HepG2 (cell line): Measurements from ENCODE around the gene ATOSB. TPM values are rescaled to one million over a fixed set of nuclear protein-coding genes. Genes with fewer than 3 reads are reported as not detected.

Experiments
- ATF1 ChIP-seq: IDR thresholded peaks from 2 replicates; pipeline ENCODE4 v1.6.1; 2016; ENCODE audit warnings: mild to moderate bottlenecking, control low read depth
- ATM ChIP-seq: fragments of 450-650 bp; IDR thresholded peaks from 2 replicates; pipeline ENCODE4 v1.7.1; 2017; ENCODE audit warnings: mild to moderate bottlenecking, borderline replicate concordance
- CAMTA2 ChIP-seq: sonication (generic); formaldehyde crosslinking; IDR thresholded peaks from 2 replicates; pipeline ENCODE4 v1.4.0; 2020; ENCODE audit warnings: mild to moderate bottlenecking, missing genetic modification reagents, borderline replicate concordance
- CBX2 ChIP-seq, 2 experiments: fragments of 200-600 bp in 1 of 2; sonication (generic); formaldehyde crosslinking in 1 of 2; IDR thresholded peaks; 2 replicates each; pipeline versions ENCODE4 v1.7.0 to v1.8.1; 2018 to 2022; ENCODE audit warnings: low read depth in 2 of 2, low read length in 1 of 2, mild to moderate bottlenecking in 1 of 2, missing genetic modification reagents in 1 of 2
- CBX5 ChIP-seq: sonication (generic); formaldehyde crosslinking; IDR thresholded peaks from 2 replicates; pipeline ENCODE4 v1.4.0; 2020; ENCODE audit warnings: missing genetic modification reagents, borderline replicate concordance
- ISL2 ChIP-seq: sonication (generic); formaldehyde crosslinking; IDR thresholded peaks from 2 replicates; pipeline ENCODE4 v1.5.0; 2020; ENCODE audit warnings: missing genetic modification reagents
- KDM5A ChIP-seq: fragments of 200-600 bp; sonication (generic); IDR thresholded peaks from 2 replicates; pipeline ENCODE4 v1.7.0; 2018; ENCODE audit warnings: antibody characterized with exemption, mild to moderate bottlenecking, low read length, borderline replicate concordance
- LCORL ChIP-seq, 2 experiments: fragments of 450-650 bp in 1 of 2; sonication (generic) in 1 of 2; formaldehyde crosslinking in 1 of 2; IDR thresholded peaks; 2 replicates each; pipeline versions ENCODE4 v1.5.0 to v1.6.1; 2017 to 2020; ENCODE audit warnings: antibody characterized with exemption in 1 of 2, missing genetic modification reagents in 1 of 2
- RBM22 ChIP-seq: fragments of 200-400 bp; formaldehyde crosslinking; optimal IDR thresholded peaks from 2 replicates; pipeline ENCODE3; 2017; ENCODE audit warnings: mild to moderate bottlenecking, low read length, moderate library complexity
- SAP130 ChIP-seq: IDR thresholded peaks from 2 replicates; pipeline ENCODE4 v1.6.1; 2016; ENCODE audit warnings: low read depth
- TARDBP ChIP-seq: sonication (generic); formaldehyde crosslinking; IDR thresholded peaks from 2 replicates; pipeline ENCODE4 v1.8.0; 2022; ENCODE audit warnings: mild to moderate bottlenecking, missing genetic modification reagents
- ZFP82 ChIP-seq: sonication (generic); formaldehyde crosslinking; IDR thresholded peaks from 2 replicates; pipeline ENCODE4 v1.5.1; 2020; ENCODE audit warnings: mild to moderate bottlenecking, missing genetic modification reagents, borderline replicate concordance
- ZKSCAN1 ChIP-seq: fragments of 150-350 bp; IDR thresholded peaks from 2 replicates; pipeline ENCODE4 v1.6.1; 2014; ENCODE audit warnings: low read length
- ZNF207 ChIP-seq: fragments of 450-650 bp; IDR thresholded peaks from 2 replicates; pipeline ENCODE4 v1.6.1; 2016; ENCODE audit warnings: antibody characterized with exemption, borderline replicate concordance
- ZNF737 ChIP-seq: sonication (generic); formaldehyde crosslinking; IDR thresholded peaks from 2 replicates; pipeline ENCODE4 v1.5.0; 2020; ENCODE audit warnings: missing genetic modification reagents, mild to moderate bottlenecking, borderline replicate concordance
- polyA plus RNA-seq, 8 experiments: library from polyadenylated mRNA; depleted of rRNA in 3 of 8; stranded (reverse) in 7 of 8; unstranded in 1 of 8; fragments of >200 nt; fragmentation: Illumina TruSeq in 4 of 8; extraction: Trizol in 4 of 8; gene quantifications; 2 replicates each; pipeline versions ENCODE4 v1.2.1 to v1.2.3, GENCODE V29; 2011 to 2016; ENCODE audit warnings: low read depth in 4 of 8, missing spikeins in 1 of 8, mixed read lengths in 1 of 8; ENCODE audit not compliant: insufficient read depth in 1 of 8
- total RNA-seq, 5 experiments: library from RNA; depleted of rRNA; stranded (reverse); fragments of >200 nt; fragmentation: Illumina TruSeq; extraction: Trizol; gene quantifications; 2 replicates each; pipeline ENCODE4 v1.2.3, GENCODE V29; 2016; ENCODE audit warnings: low read depth in 1 of 5
- TF ChIP-seq, protein P1 (sequence below), 2 experiments: sonication (generic) in 1 of 2; formaldehyde crosslinking in 1 of 2; IDR thresholded peaks; 2 replicates each; pipeline versions ENCODE4 v1.4.0 to v1.6.1; 2018 to 2020; ENCODE audit warnings: missing genetic modification reagents in 2 of 2, borderline replicate concordance in 1 of 2, low read depth in 1 of 2, mild to moderate bottlenecking in 1 of 2, missing biosample characterization in 1 of 2
- TF ChIP-seq, protein P2 (sequence below): sonication (generic); formaldehyde crosslinking; IDR thresholded peaks from 2 replicates; pipeline ENCODE4 v1.8.1; 2023; ENCODE audit warnings: mild to moderate bottlenecking, inconsistent platforms, moderate library complexity, missing genetic modification reagents, borderline replicate concordance
- TF ChIP-seq, protein P3 (sequence below): sonication (generic); formaldehyde crosslinking; IDR thresholded peaks from 2 replicates; pipeline ENCODE4 v1.5.0; 2020; ENCODE audit warnings: missing genetic modification reagents
- TF ChIP-seq, protein P4 (sequence below): sonication (generic); formaldehyde crosslinking; IDR thresholded peaks from 2 replicates; pipeline ENCODE4 v1.8.0; 2022; ENCODE audit warnings: missing genetic modification reagents, mild to moderate bottlenecking, moderate library complexity, borderline replicate concordance
- TF ChIP-seq, protein P5 (sequence below): sonication (generic); formaldehyde crosslinking; IDR thresholded peaks from 2 replicates; pipeline ENCODE4 v1.5.0; 2020; ENCODE audit warnings: missing genetic modification reagents
- TF ChIP-seq, protein P6 (sequence below): sonication (generic); formaldehyde crosslinking; IDR thresholded peaks from 2 replicates; pipeline ENCODE4 v1.4.0; 2020; ENCODE audit warnings: mild to moderate bottlenecking, low read depth, missing genetic modification reagents

ATOSB gene
- total and polyA plus RNA-seq, 2 of the 13 experiments (the other 11 are each of a cell fraction or from before 2014, with no cell fraction given), result 1.9 to 6.4 TPM

DNA sequence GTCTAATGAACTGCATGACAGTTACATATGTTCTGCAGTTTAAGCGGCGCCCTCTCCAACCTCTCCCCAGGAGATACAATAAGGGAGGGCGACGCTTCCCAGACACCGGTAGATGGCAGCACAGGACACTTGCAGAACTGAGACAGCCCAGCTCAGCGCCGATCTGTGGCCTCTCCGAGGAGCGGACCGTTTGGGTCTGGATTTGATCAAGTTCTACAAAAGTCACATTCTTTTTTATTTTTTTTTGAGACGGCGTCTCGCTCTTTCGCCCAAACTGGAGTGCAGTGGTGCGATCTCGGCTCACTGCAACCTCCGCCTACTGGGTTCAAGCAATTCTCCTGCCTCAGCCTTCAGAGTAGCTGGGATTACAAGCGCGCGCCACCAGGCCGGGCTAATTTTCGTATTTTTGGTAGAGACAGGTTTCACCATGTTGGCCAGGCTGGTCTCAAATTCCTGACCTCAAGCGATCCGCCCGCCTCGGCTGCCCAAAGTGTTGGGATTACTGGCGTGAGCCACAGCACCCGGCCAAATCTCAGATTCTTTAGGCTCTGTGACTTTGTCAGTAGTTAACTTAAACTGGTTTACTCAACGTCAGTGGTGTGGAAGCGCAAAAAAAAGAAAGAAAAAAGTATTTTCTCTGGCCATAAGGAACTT lies 1.4 kb upstream of the ATOSB start (continued):
- no peak for TF ChIP-seq ATM
- no peak for TF ChIP-seq RBM22
- TF ChIP-seq ATF1 (CRISPR knock-in tag), result no peak
- TF ChIP-seq, protein P1, sequence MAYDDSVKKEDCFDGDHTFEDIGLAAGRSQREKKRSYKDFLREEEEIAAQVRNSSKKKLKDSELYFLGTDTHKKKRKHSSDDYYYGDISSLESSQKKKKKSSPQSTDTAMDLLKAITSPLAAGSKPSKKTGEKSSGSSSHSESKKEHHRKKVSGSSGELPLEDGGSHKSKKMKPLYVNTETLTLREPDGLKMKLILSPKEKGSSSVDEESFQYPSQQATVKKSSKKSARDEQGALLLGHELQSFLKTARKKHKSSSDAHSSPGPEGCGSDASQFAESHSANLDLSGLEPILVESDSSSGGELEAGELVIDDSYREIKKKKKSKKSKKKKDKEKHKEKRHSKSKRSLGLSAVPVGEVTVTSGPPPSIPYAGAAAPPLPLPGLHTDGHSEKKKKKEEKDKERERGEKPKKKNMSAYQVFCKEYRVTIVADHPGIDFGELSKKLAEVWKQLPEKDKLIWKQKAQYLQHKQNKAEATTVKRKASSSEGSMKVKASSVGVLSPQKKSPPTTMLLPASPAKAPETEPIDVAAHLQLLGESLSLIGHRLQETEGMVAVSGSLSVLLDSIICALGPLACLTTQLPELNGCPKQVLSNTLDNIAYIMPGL (CRISPR knock-in tag; IDR thresholded peaks at IDR 0.05; ENCODE audit: borderline replicate concordance in 1 of 2, low read depth in 1 of 2), result peak; percentile 85 to 89; a peak in 3 of 4 replicates
- TF ChIP-seq SAP130 (CRISPR knock-in tag), result peak; percentile 64; the same call in 1 of the 2 replicates
- TF ChIP-seq, protein P2, sequence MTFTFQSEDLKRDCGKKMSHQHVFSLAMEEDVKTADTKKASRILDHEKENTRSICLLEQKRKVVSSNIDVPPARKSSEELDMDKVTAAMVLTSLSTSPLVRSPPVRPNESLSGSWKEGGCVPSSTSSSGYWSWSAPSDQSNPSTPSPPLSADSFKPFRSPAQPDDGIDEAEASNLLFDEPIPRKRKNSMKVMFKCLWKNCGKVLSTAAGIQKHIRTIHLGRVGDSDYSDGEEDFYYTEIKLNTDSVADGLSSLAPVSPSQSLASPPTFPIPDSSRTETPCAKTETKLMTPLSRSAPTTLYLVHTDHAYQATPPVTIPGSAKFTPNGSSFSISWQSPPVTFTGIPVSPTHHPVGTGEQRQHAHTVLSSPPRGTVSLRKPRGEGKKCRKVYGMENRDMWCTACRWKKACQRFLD (CRISPR knock-in tag), result no peak
- TF ChIP-seq CBX2 (IDR thresholded peaks at IDR 0.05; ENCODE audit: low read depth, low read length), result no peak
- TF ChIP-seq CBX2 (CRISPR knock-in tag; IDR thresholded peaks at IDR 0.05; ENCODE audit: low read depth), result no peak
- 0 out of 2 replicates have a peak, but pooled peaks have one; percentile 36 for TF ChIP-seq CBX5 (CRISPR knock-in tag)
- no peak for TF ChIP-seq LCORL (IDR thresholded peaks at IDR 0.05)
- TF ChIP-seq LCORL (CRISPR knock-in tag; IDR thresholded peaks at IDR 0.05), result no peak
- no peak for TF ChIP-seq KDM5A
- TF ChIP-seq, protein P3, sequence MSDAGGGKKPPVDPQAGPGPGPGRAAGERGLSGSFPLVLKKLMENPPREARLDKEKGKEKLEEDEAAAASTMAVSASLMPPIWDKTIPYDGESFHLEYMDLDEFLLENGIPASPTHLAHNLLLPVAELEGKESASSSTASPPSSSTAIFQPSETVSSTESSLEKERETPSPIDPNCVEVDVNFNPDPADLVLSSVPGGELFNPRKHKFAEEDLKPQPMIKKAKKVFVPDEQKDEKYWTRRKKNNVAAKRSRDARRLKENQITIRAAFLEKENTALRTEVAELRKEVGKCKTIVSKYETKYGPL (CRISPR knock-in tag), result no peak
- TF ChIP-seq, protein P4, sequence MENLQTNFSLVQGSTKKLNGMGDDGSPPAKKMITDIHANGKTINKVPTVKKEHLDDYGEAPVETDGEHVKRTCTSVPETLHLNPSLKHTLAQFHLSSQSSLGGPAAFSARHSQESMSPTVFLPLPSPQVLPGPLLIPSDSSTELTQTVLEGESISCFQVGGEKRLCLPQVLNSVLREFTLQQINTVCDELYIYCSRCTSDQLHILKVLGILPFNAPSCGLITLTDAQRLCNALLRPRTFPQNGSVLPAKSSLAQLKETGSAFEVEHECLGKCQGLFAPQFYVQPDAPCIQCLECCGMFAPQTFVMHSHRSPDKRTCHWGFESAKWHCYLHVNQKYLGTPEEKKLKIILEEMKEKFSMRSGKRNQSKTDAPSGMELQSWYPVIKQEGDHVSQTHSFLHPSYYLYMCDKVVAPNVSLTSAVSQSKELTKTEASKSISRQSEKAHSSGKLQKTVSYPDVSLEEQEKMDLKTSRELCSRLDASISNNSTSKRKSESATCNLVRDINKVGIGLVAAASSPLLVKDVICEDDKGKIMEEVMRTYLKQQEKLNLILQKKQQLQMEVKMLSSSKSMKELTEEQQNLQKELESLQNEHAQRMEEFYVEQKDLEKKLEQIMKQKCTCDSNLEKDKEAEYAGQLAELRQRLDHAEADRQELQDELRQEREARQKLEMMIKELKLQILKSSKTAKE (CRISPR knock-in tag), result no peak
- TF ChIP-seq CAMTA2 (CRISPR knock-in tag), result no peak
- TF ChIP-seq ZKSCAN1, result no peak
- 0 out of 2 replicates have a peak, but pooled peaks have one; percentile 25 for TF ChIP-seq TARDBP (CRISPR knock-in tag)
- TF ChIP-seq, protein P5, sequence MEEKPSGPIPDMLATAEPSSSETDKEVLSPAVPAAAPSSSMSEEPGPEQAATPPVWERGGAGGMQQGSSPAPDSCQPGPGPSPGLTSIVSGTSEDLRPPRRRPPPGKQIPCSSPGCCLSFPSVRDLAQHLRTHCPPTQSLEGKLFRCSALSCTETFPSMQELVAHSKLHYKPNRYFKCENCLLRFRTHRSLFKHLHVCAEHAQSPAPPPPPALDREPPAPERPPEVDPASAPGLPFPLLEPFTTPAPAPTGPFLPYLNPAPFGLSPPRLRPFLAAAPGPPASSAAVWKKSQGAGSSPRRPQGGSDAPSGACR (CRISPR knock-in tag), result no peak
- TF ChIP-seq ISL2 (CRISPR knock-in tag), result no peak
- no peak for TF ChIP-seq ZFP82
- no peak for TF ChIP-seq ZNF737
- TF ChIP-seq, protein P6, sequence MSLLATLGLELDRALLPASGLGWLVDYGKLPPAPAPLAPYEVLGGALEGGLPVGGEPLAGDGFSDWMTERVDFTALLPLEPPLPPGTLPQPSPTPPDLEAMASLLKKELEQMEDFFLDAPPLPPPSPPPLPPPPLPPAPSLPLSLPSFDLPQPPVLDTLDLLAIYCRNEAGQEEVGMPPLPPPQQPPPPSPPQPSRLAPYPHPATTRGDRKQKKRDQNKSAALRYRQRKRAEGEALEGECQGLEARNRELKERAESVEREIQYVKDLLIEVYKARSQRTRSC, result 0 out of 2 replicates have a peak, but pooled peaks have one; percentile 71
- no peak for TF ChIP-seq ZNF207
